ENCODE results near the gene CNTN5.

Gene CNTN5

DNA sequence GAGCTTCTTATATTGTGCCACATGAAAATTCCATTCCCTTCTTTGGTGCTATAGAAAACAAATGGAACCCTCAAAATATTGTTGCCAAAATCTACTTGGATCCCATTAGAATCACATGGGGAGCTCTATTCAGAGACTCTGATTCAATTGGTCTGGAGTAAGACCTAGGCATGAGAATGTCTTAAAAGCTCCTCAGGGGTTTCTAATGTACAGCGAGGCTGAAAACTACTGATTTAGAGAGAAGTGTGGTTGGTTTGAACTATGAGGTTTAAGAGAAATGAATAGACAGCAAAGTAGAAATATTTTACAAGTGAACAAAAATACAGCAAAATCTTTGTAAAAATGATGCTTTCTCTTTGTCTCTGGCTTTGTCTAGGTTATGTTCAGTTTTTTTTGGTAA, 514.7 kb downstream of the CNTN5 start:
- in situ Hi-C loops (cut with HindIII; ENCODE audit: low pct_ligation_motif_present, low sequenced_read_pairs): no loop called here
- Histone ChIP-seq H3K36me3 (replicated peaks) (no peaks in the 10 kb centered on the region), H3K27ac (no peak overlapping the region), H3K27me3 (replicated peaks) (no peaks in the 10 kb centered on the region), H3K4me3 (ENCODE audit: low read depth, low read length) (no peak overlapping the region)
- DNase-seq: no peak
- TF ChIP-seq CTCF (IDR thresholded peaks at IDR 0.05; ENCODE audit: low read depth, low read length, missing control alignments): no peak

DNA sequence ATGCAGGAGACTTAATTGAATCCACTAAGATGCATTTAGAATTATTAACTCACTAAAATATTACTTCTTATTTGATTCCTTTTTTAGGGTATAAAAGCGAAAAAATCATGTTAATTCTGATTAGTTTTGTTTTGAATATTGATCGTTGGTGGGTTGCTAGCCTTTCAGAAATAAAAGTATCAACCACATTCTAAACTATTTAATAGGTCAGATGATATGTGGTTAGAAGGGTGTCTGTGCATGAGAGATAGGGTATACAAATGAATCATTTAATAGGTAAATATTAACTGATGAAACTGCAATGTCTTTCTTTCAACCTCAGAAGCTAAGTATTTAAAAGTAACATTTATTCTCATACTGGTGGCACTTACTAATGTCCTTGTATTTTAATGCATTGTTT, 515.1 kb downstream of the CNTN5 start:
- H3K27ac ChIP-seq: no peak overlapping the region
- in situ Hi-C loops (cut with HindIII; ENCODE audit: low pct_ligation_motif_present, low sequenced_read_pairs): no loop called here
- no peak for TF ChIP-seq CTCF (IDR thresholded peaks at IDR 0.05; ENCODE audit: low read depth, low read length, missing control alignments)

GRCh38 chr11:99537681-99538080, 516.9 kb downstream of the CNTN5 start:
- in situ Hi-C loops (cut with HindIII; ENCODE audit: low pct_ligation_motif_present, low sequenced_read_pairs): no loop called here
- Histone ChIP-seq H3K27ac (no peak overlapping the region), H3K27me3 (replicated peaks) (no peaks in the 10 kb centered on the region), H3K4me3 (ENCODE audit: low read depth, low read length) (no peak overlapping the region), H3K36me3 (replicated peaks) (no peaks in the 10 kb centered on the region)
- no peak for TF ChIP-seq CTCF (IDR thresholded peaks at IDR 0.05; ENCODE audit: low read depth, low read length, missing control alignments)
- DNase-seq: no peak

More for the DNA sequence above, 515.1 kb downstream of the CNTN5 start:
- Histone ChIP-seq H3K27me3 (replicated peaks) (no peaks in the 10 kb centered on the region), H3K36me3 (replicated peaks) (no peaks in the 10 kb centered on the region), H3K4me3 (ENCODE audit: low read depth, low read length) (no peak overlapping the region)
- DNase-seq: no peak

- no peak for TF ChIP-seq CTCF (IDR thresholded peaks at IDR 0.05; ENCODE audit: low read depth, low read length, missing control alignments)
- Histone ChIP-seq H3K36me3 (replicated peaks) (no peaks in the 10 kb centered on the region), H3K27me3 (replicated peaks) (no peaks in the 10 kb centered on the region), H3K27ac (no peak overlapping the region), H3K4me3 (ENCODE audit: low read depth, low read length) (no peak overlapping the region)
- no peak for DNase-seq
- in situ Hi-C loops (cut with HindIII; ENCODE audit: low pct_ligation_motif_present, low sequenced_read_pairs): no loop called here
Measured at GRCh38 chr11:99545616-99546015, 524.9 kb downstream of the CNTN5 start.

DNA sequence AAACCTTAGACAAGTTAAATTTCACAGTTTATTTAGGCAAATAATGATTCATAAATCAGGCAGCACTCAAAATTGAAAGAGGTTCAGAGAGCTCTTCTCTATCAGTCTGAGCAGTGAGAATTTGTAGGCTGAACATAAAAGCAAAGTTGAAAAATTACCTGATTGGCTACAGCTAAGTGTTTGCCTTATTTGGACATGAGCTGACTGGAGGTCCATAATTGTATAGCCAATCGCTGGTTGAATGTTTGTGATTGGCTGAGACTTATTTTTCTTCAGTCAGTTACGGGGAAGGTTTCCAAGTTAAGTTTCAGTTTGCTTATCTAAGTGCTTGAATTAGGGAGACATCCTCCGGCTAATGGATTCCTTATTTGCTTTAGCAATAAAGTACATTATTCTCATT, 527.5 kb downstream of the CNTN5 start:
- no peaks in the 10 kb centered on the region for H3K36me3 ChIP-seq (replicated peaks)

More for the DNA sequence above, 527.5 kb downstream of the CNTN5 start:
- no peak overlapping the region for H3K27ac ChIP-seq
- no peaks in the 10 kb centered on the region for H3K27me3 ChIP-seq (replicated peaks)
- H3K4me3 ChIP-seq (ENCODE audit: low read depth, low read length): no peak overlapping the region
- TF ChIP-seq CTCF (IDR thresholded peaks at IDR 0.05; ENCODE audit: low read depth, low read length, missing control alignments): no peak
- DNase-seq: no peak
- in situ Hi-C loops (cut with HindIII; ENCODE audit: low pct_ligation_motif_present, low sequenced_read_pairs): no loop called here
